Calu3 (cell line): ENCODE results near the gene SOSTDC1. TPM values are rescaled to one million over a fixed set of nuclear protein-coding genes. Genes with fewer than 3 reads are reported as not detected.

ENCODE experiments used
- BruUV-seq: library from RNA; stranded (reverse); fragments of 400-500 nt; replicated peaks from 2 replicates; lab custom pipeline; 2021; lab: Mats Ljungman, UMichigan
- CTCF ChIA-PET: fragments of 300-600 bp; sonication (Branson Sonifier 250); formaldehyde crosslinking; loops from one replicate; lab custom pipeline; 2022; ENCODE audit warnings: antibody characterized with exemption; lab: Charles Lee
- DNase-seq: peaks from one replicate; pipeline ENCODE4 v3.0.0; 2022
- H3K27ac Mint-ChIP-seq: one replicate; pipeline ENCODE4 v1.8.0; 2022; ENCODE audit warnings: mixed read lengths; ENCODE audit not compliant: unreplicated experiment
- H3K27me3 Mint-ChIP-seq: one replicate; pipeline ENCODE4 v1.8.0; 2022; ENCODE audit warnings: mixed read lengths; ENCODE audit not compliant: unreplicated experiment
- H3K36me3 Mint-ChIP-seq: one replicate; pipeline ENCODE4 v1.8.0; 2022; ENCODE audit warnings: mild to moderate bottlenecking, moderate library complexity, mixed read lengths; ENCODE audit not compliant: insufficient read depth, unreplicated experiment
- H3K4me1 Mint-ChIP-seq: one replicate; pipeline ENCODE4 v1.8.0; 2022; ENCODE audit warnings: mild to moderate bottlenecking, low read depth, mixed read lengths; ENCODE audit not compliant: unreplicated experiment
- H3K4me3 Mint-ChIP-seq: one replicate; pipeline ENCODE4 v1.8.0; 2022; ENCODE audit warnings: mild to moderate bottlenecking, low read depth, moderate library complexity, mixed read lengths; ENCODE audit not compliant: unreplicated experiment
- H3K9me3 Mint-ChIP-seq: one replicate; pipeline ENCODE4 v1.8.0; 2022; ENCODE audit warnings: low read depth, mixed read lengths; ENCODE audit not compliant: unreplicated experiment
- CTCF ChIP-seq: fragments of 200-600 bp; IDR thresholded peaks from one replicate; pipeline ENCODE4 v1.8.0; 2022; ENCODE audit warnings: antibody characterized with exemption; ENCODE audit not compliant: unreplicated experiment
- intact Hi-C: fragments of 100-400 bp; cut with micrococcal nuclease; formaldehyde crosslinking; loops from one replicate; pipeline ENCODE4 v1.10.0; 2022; ENCODE audit not compliant: unreplicated experiment
- total RNA-seq: library from RNA; stranded (reverse); gene quantifications from 2 replicates; pipeline ENCODE4 v1.2.3, GENCODE V29; 2022

The SOSTDC1 gene
- total RNA-seq, 1 experiment from 2014 or later, result 13.9 TPM

GRCh38 chr7:16430133-16430532 is 35.4 kb downstream of the SOSTDC1 start:
- Mint-ChIP-seq H3K9me3 (peaks cover 6% of the 10 kb centered on the region), H3K4me3 (no peak overlapping the region), H3K27ac (peak overlapping the region; percentile 77), H3K4me1 (peaks cover 42% of the 10 kb centered on the region), H3K27me3 (no peaks in the 10 kb centered on the region), H3K36me3 (no peaks in the 10 kb centered on the region)
- no peak for DNase-seq
- TF ChIP-seq CTCF, result no peak
- no TSS peak for BruUV-seq
- CTCF ChIA-PET, result interaction anchor here (0.9 to 3.7 kb wide), 4 partner anchors 8 to 307 kb away, joined by 3 to 22 read pairs (median 3); partner anchors contain the start of gene CRPPA
- intact Hi-C loops, result loop anchor here (5.0 to 10.0 kb wide), 2 partner anchors 255 to 318 kb away; no protein-coding TSS in a partner anchor

- H3K27me3 Mint-ChIP-seq, result no peaks in the 10 kb centered on the region
- intact Hi-C loops, result loop anchor here (1.0 kb wide), 1 partner anchor 19 kb away; no protein-coding TSS in a partner anchor
- H3K9me3 Mint-ChIP-seq, result peaks cover 6% of the 10 kb centered on the region
- no peaks in the 10 kb centered on the region for H3K36me3 Mint-ChIP-seq
- no peak for TF ChIP-seq CTCF
- peak overlapping the region; percentile 7 for H3K4me3 Mint-ChIP-seq
- CTCF ChIA-PET, result interaction anchor here (0.6 to 3.7 kb wide), 5 partner anchors 9 to 136 kb away, joined by 4 to 22 read pairs (median 4); no protein-coding TSS in a partner anchor
- no TSS peak for BruUV-seq
- H3K27ac Mint-ChIP-seq, result peak overlapping the region; percentile 32
- DNase-seq, result peak; percentile 75
- H3K4me1 Mint-ChIP-seq, result peaks cover 42% of the 10 kb centered on the region
Observed at GRCh38 chr7:16428672-16429071, 36.9 kb downstream of the SOSTDC1 start.

GRCh38 chr7:16428182-16428581 is 37.4 kb downstream of the SOSTDC1 start:
- H3K27ac Mint-ChIP-seq, result peak overlapping the region; percentile 32

GRCh38 chr7:16423761-16424160 is 41.8 kb downstream of the SOSTDC1 start:
- Mint-ChIP-seq H3K9me3 (peaks cover 3% of the 10 kb centered on the region), H3K4me3 (no peak overlapping the region), H3K4me1 (peaks cover 48% of the 10 kb centered on the region), H3K27ac (no peak overlapping the region), H3K36me3 (peaks cover 24% of the 10 kb centered on the region), H3K27me3 (no peaks in the 10 kb centered on the region)
- intact Hi-C loops, result loop anchor here (5.0 kb wide), 1 partner anchor 126 kb away; no protein-coding TSS in a partner anchor
- CTCF ChIA-PET, result interaction anchor here (1.4 kb wide), 1 partner anchor 141 kb away, joined by 4 read pairs; no protein-coding TSS in a partner anchor
- no peak for TF ChIP-seq CTCF
- no peak for DNase-seq
- no TSS peak for BruUV-seq

More at GRCh38 chr7:16428182-16428581, 37.4 kb downstream of the SOSTDC1 start:
- intact Hi-C loops, result loop anchor here (1.0 kb wide), 1 partner anchor 19 kb away; no protein-coding TSS in a partner anchor
- CTCF ChIA-PET, result interaction anchor here (0.6 to 3.7 kb wide), 4 partner anchors 8 to 512 kb away, joined by 3 to 22 read pairs (median 4); no protein-coding TSS in a partner anchor
- no TSS peak for BruUV-seq
- peaks cover 6% of the 10 kb centered on the region for H3K9me3 Mint-ChIP-seq
- H3K27me3 Mint-ChIP-seq, result no peaks in the 10 kb centered on the region
- TF ChIP-seq CTCF, result no peak
- peaks cover 45% of the 10 kb centered on the region for H3K4me1 Mint-ChIP-seq
- DNase-seq, result no peak
- H3K36me3 Mint-ChIP-seq, result no peaks in the 10 kb centered on the region
- peak overlapping the region; percentile 7 for H3K4me3 Mint-ChIP-seq
